Activated CD4-positive, alpha-beta T cell treated with anti-CD3 and anti-CD28 coated beads, Interleukin-2, amount 10 ng/mL, durations not matched to agents 7 days and 5 days (primary cell): ENCODE measurements around the gene PCDHA1. TPM values are rescaled to one million over a fixed set of nuclear protein-coding genes. Genes with fewer than 3 reads are reported as not detected.
"Not testable (repeated sequence)": the region's sequence is repeated elsewhere in the genome, so short reads cannot be mapped to it uniquely, and the experiment has no call there.

ENCODE experiments used
- CTCF ChIA-PET: fragments of 350-600 bp; sonication (Branson Sonifier 250); formaldehyde crosslinking; loops from one replicate; lab custom pipeline; 2021; ENCODE audit warnings: antibody characterized with exemption; lab: Charles Lee
- POLR2A ChIA-PET: fragments of 350-600 bp; sonication (Branson Sonifier 250); formaldehyde crosslinking; loops from one replicate; lab custom pipeline; 2021; ENCODE audit warnings: antibody characterized with exemption; lab: Charles Lee
- DNase-seq: peaks from one replicate; pipeline ENCODE4 v3.0.0-alpha.2; 2020
- H3K27ac Mint-ChIP-seq: one replicate; pipeline ENCODE4 v1.8.0; 2021; ENCODE audit warnings: mild to moderate bottlenecking, moderate library complexity, mixed read lengths
- H3K27me3 Mint-ChIP-seq: one replicate; pipeline ENCODE4 v1.8.0; 2021; ENCODE audit warnings: mixed read lengths
- H3K36me3 Mint-ChIP-seq: one replicate; pipeline ENCODE4 v1.8.0; 2021; ENCODE audit warnings: low read depth, mixed read lengths
- H3K4me1 Mint-ChIP-seq: one replicate; pipeline ENCODE4 v1.8.0; 2021; ENCODE audit warnings: mixed read lengths
- H3K4me3 Mint-ChIP-seq: one replicate; pipeline ENCODE4 v1.8.0; 2021; ENCODE audit warnings: mild to moderate bottlenecking, moderate library complexity, mixed read lengths
- H3K9me3 Mint-ChIP-seq: one replicate; pipeline ENCODE4 v1.8.0; 2021; ENCODE audit warnings: mixed read lengths
- total RNA-seq, 2 experiments: library from RNA; stranded (reverse); gene quantifications; one replicate each; pipeline ENCODE4 v1.2.3, GENCODE V29; 2021

Gene PCDHA1
- total RNA-seq, 2 experiments from 2014 or later = not detected

GRCh38 chr5:140875085-140876065 is 89.4 kb downstream of the PCDHA1 start, which contains the start of gene PCDHA12:
Gene PCDHA12, plus strand, starts transcription at chr5:140875308. Its CDS starts 165 bp downstream, at chr5:140875473.
- H3K4me1 Mint-ChIP-seq = no peaks in the 10 kb centered on the region
- no peak for DNase-seq
- peak within 1 kb of the TSS; percentile 54 for H3K27ac Mint-ChIP-seq
- peaks cover 2% of the 10 kb centered on the region for H3K27me3 Mint-ChIP-seq
- POLR2A ChIA-PET = no interaction called here
- H3K9me3 Mint-ChIP-seq = peaks cover 19% of the 10 kb centered on the region
- no peaks in the 10 kb centered on the region for H3K36me3 Mint-ChIP-seq
- peak within 1 kb of the TSS; percentile 25 for H3K4me3 Mint-ChIP-seq
- CTCF ChIA-PET = no interaction called here

DNA sequence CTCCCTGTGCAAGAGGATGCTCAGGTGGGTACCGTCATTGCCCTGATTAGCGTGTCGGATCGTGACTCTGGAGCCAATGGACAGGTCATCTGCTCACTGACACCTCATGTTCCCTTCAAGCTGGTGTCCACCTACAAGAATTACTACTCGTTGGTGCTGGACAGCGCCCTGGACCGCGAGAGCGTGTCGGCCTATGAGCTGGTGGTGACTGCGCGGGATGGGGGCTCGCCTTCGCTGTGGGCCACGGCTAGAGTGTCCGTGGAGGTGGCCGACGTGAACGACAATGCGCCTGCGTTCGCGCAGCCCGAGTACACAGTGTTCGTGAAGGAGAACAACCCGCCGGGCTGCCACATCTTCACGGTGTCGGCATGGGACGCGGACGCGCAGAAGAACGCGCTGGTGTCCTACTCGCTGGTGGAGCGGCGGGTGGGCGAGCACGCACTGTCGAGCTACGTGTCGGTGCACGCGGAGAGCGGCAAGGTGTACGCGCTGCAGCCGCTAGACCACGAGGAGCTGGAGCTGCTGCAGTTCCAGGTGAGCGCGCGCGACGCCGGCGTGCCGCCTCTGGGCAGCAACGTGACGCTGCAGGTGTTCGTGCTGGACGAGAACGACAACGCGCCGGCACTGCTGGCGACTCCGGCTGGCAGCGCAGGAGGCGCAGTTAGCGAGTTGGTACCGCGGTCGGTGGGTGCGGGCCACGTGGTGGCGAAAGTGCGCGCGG is 90.8 kb downstream of the PCDHA1 start:
- H3K4me1 Mint-ChIP-seq, H3K36me3 Mint-ChIP-seq, H3K27me3 Mint-ChIP-seq, DNase-seq, POLR2A ChIA-PET, CTCF ChIA-PET: not testable (repeated sequence)
- H3K4me3 Mint-ChIP-seq = peak overlapping the region; percentile 25
- H3K27ac Mint-ChIP-seq = peak overlapping the region; percentile 54
- peaks cover 22% of the 10 kb centered on the region for H3K9me3 Mint-ChIP-seq

DNA sequence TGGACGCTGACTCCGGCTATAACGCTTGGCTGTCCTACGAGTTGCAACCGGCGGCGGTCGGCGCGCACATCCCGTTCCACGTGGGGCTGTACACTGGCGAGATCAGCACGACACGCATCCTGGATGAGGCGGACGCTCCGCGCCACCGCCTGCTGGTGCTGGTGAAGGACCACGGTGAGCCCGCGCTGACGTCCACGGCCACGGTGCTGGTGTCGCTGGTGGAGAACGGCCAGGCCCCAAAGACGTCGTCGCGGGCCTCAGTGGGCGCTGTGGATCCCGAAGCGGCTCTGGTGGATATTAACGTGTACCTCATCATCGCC is 91.3 kb downstream of the PCDHA1 start:
- peaks cover 6% of the 10 kb centered on the region for H3K27me3 Mint-ChIP-seq
- no peak for DNase-seq
- H3K4me3 Mint-ChIP-seq = no peak overlapping the region

DNA sequence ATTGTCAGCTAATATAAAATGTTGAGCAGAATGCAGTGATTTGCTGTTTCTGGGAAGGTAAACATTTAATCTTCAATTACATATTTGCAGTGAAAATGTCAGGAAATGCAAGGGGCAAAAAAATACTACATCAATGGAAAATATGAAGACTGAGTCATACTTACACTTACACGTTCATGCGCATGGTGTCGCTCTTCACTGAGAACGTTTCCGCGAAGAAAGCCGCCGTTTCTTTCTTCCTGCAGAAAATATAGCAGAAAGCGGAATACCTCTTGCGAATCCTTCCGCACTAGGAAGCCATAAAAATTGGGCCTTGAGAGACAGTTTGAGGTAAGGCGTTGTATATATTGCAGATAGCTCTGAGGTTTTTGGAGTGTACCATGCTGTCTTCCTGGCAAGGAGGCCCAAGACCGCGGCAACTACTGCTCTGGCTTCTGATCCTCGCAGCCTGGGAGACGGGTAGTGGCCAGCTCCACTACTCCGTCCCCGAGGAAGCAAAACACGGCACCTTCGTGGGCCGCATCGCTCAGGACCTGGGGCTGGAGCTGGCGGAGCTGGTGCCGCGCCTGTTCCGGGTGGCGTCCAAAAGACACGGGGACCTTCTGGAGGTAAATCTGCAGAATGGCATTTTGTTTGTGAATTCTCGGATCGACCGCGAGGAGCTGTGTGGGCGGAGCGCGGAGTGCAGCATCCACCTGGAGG is 96.1 kb downstream of the PCDHA1 start, which contains the start of gene PCDHA13:
Gene PCDHA13 (plus strand): TSS at position 236 of the 702 bp plus-strand sequence. CDS start 145 bp downstream, at position 381.
- Mint-ChIP-seq H3K9me3 (peaks cover 14% of the 10 kb centered on the region), H3K4me1 (no peaks in the 10 kb centered on the region), H3K36me3 (no peaks in the 10 kb centered on the region), H3K27ac (no peak within 1 kb of the TSS), H3K4me3 (peak within 1 kb of the TSS; percentile 28), H3K27me3 (peaks cover 4% of the 10 kb centered on the region)
- POLR2A ChIA-PET = no interaction called here
- DNase-seq = no peak
- CTCF ChIA-PET = no interaction called here

More for the DNA sequence above, 91.3 kb downstream of the PCDHA1 start:
- no peaks in the 10 kb centered on the region for H3K36me3 Mint-ChIP-seq
- no peak overlapping the region for H3K27ac Mint-ChIP-seq
- peaks cover 20% of the 10 kb centered on the region for H3K9me3 Mint-ChIP-seq
- CTCF ChIA-PET = no interaction called here
- no peaks in the 10 kb centered on the region for H3K4me1 Mint-ChIP-seq
- POLR2A ChIA-PET = no interaction called here

GRCh38 chr5:140882591-140882899 is 96.6 kb downstream of the PCDHA1 start:
- Mint-ChIP-seq H3K9me3 (peaks cover 16% of the 10 kb centered on the region), H3K27me3 (peaks cover 4% of the 10 kb centered on the region), H3K4me1 (no peaks in the 10 kb centered on the region), H3K4me3 (peak overlapping the region; percentile 28), H3K36me3 (no peaks in the 10 kb centered on the region), H3K27ac (no peak overlapping the region)
- no peak for DNase-seq
- CTCF ChIA-PET = no interaction called here
- POLR2A ChIA-PET = no interaction called here

GRCh38 chr5:140883373-140883772 is 97.4 kb downstream of the PCDHA1 start:
- Mint-ChIP-seq H3K36me3 (no peaks in the 10 kb centered on the region), H3K4me1 (no peaks in the 10 kb centered on the region), H3K9me3 (peaks cover 16% of the 10 kb centered on the region), H3K27ac (no peak overlapping the region), H3K27me3 (peaks cover 4% of the 10 kb centered on the region), H3K4me3 (no peak overlapping the region)
- ChIA-PET CTCF (no interaction called here), POLR2A (no interaction called here)
- no peak for DNase-seq

DNA sequence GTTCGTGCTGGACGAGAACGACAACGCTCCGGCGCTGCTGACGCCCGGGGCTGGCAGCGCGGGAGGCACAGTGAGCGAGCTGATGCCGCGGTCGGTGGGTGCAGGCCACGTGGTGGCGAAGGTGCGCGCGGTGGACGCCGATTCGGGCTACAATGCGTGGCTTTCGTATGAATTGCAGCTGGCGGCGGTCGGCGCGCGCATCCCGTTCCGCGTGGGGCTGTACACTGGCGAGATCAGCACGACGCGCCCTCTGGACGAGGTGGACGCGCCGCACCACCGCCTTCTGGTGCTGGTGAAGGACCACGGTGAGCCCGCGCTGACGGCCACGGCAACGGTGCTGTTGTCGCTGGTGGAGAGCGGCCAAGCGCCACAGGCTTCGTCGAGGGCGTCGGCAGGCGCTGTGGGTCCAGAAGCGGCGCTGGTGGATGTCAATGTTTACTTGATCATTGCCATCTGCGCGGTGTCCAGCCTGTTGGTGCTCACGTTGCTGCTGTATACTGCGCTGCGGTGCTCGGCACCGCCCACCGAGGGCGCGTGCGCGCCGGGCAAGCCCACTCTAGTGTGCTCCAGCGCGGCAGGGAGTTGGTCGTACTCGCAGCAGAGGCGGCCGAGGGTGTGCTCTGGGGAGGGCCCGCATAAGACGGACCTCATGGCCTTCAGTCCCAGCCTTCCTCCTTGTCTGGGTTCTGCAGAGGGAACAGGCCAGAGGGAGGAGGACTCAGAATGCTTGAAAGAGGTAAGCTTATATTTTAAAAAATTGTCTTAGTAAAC is 98.2 kb downstream of the PCDHA1 start:
- Mint-ChIP-seq H3K4me1 (no peaks in the 10 kb centered on the region), H3K36me3 (no peaks in the 10 kb centered on the region), H3K27me3 (peaks cover 4% of the 10 kb centered on the region), H3K9me3 (peaks cover 16% of the 10 kb centered on the region), H3K4me3 (no peak overlapping the region), H3K27ac (no peak overlapping the region)
- no peak for DNase-seq
- CTCF ChIA-PET = interaction anchor here (0.7 kb wide), 1 partner anchor 516 kb away, joined by 3 read pairs; no protein-coding TSS in a partner anchor
- POLR2A ChIA-PET = no interaction called here

DNA sequence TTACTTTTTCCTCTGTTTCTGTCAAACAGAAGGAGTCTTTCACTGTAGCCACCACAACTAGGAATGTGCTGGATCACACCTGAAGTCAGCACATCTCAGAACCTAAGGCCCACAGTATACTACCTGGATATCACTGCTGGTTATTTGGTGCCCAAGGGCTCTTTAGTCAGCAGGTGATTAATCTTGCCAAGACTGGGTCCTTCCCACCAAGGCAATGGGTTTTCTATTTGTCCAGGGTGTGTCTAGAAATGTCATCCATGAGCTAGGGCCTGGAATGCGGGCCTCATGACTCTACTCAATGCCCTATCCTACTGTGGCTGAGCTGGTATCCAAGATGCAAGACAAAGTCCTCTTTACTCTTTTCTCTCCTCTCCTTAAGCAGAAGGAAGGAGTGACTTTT is 130.4 kb downstream of the PCDHA1 start:
- CTCF ChIA-PET = no interaction called here
- H3K36me3 Mint-ChIP-seq = no peaks in the 10 kb centered on the region
- no peaks in the 10 kb centered on the region for H3K27me3 Mint-ChIP-seq

DNA sequence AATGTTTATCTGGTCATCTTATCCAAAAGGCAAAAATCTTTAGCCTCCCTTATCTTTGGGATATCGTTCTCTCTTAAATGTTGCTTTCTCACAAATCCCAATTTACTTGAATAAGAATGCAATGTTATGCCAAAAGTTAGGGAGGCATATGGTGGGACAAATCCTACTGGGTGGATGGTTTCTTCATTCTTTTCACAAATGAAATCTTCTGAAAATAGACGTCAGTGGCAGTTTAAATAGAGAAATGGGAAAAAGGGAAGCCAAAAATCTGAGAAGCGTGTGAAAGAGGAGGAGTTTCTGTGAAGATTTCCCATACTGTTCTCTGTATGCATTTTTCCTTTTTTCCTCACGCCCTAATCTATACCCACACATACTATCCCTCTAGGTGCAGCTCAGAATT is 137.7 kb downstream of the PCDHA1 start:
- no peak for DNase-seq
- Mint-ChIP-seq H3K9me3 (peaks cover 3% of the 10 kb centered on the region), H3K4me3 (no peak overlapping the region), H3K4me1 (peaks cover 1% of the 10 kb centered on the region), H3K27me3 (peaks cover 33% of the 10 kb centered on the region), H3K36me3 (peaks cover 4% of the 10 kb centered on the region), H3K27ac (no peak overlapping the region)
- POLR2A ChIA-PET = no interaction called here
- CTCF ChIA-PET = no interaction called here

More for the DNA sequence above, 130.4 kb downstream of the PCDHA1 start:
- Mint-ChIP-seq H3K27ac (no peak overlapping the region), H3K9me3 (peaks cover 6% of the 10 kb centered on the region), H3K4me1 (no peaks in the 10 kb centered on the region), H3K4me3 (no peak overlapping the region)
- no peak for DNase-seq
- POLR2A ChIA-PET = no interaction called here

- Mint-ChIP-seq H3K4me3 (peak within 1 kb of the TSS; percentile 34), H3K9me3 (peaks cover 3% of the 10 kb centered on the region), H3K27me3 (peaks cover 34% of the 10 kb centered on the region), H3K36me3 (peaks cover 4% of the 10 kb centered on the region), H3K4me1 (peaks cover 1% of the 10 kb centered on the region), H3K27ac (peak within 1 kb of the TSS; percentile 54)
- no peak for DNase-seq
- ChIA-PET CTCF (no interaction called here), POLR2A (no interaction called here)
Measured at GRCh38 chr5:140925806-140926442, 140.0 kb downstream of the PCDHA1 start, which contains the start of gene PCDHAC1. Gene PCDHAC1, plus strand, starts transcription at chr5:140926299. Its CDS starts 594 bp downstream, at chr5:140926893.

DNA sequence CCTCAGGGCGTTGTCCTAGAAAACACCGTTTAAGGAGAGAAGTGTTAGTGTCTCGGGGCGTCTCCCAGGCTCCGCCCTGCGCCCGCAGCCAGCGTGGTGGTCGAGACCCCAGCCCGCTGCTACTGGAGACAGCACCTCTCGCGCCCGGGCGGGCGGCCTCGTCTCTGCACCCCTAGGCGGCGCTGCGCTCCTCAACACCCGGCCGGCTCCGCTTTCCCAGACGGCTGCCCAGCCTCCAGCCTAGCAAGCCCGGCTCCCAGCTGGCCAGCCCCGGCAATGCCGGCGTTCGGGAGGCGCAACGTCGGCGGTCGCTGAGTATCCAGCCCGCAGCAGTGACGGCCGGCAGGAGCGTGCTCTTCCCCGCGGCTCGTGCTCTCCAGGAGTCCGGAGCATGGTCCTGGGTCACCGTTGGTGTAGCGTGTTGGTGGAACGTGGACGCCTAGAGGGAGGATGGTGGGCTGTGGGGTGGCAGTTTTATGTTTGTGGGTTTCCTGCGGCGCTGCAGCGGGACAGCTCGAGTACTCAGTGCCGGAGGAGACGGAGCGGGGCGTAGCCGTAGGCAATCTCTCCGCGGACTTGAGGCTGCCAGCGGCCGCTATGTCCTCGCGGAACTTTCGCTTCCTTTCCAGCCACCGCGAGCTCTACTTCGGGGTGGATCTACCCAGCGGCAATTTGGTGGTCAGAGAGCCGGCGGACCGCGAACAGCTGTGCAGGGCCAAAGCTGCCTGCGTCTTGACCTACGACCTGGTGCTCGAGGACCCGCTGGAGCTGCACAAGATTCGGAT is 140.7 kb downstream of the PCDHA1 start:
- CTCF ChIA-PET = no interaction called here
- peaks cover 1% of the 10 kb centered on the region for H3K4me1 Mint-ChIP-seq
- H3K36me3 Mint-ChIP-seq = peaks cover 4% of the 10 kb centered on the region
- H3K4me3 Mint-ChIP-seq = peak overlapping the region; percentile 34
- peaks cover 3% of the 10 kb centered on the region for H3K9me3 Mint-ChIP-seq
- POLR2A ChIA-PET = no interaction called here
- H3K27ac Mint-ChIP-seq = peak overlapping the region; percentile 13
- DNase-seq = no peak
- peaks cover 34% of the 10 kb centered on the region for H3K27me3 Mint-ChIP-seq
